C4-2B (cell line): Measurements from ENCODE around the gene HS3ST5.

Source experiments
- H3K27ac ChIP-seq: fragments of 450-650 bp; 2 replicates; pipeline ENCODE4 v1.5.1; 2017
- CTCF ChIP-seq: fragments of 450-650 bp; conservative IDR thresholded peaks from 2 replicates; pipeline ENCODE4 v1.5.1; 2017; ENCODE audit warnings: mild to moderate bottlenecking
- ZFX ChIP-seq: fragments of 450-650 bp; IDR thresholded peaks from 2 replicates; pipeline ENCODE4 v1.6.1; 2017

Gene HS3ST5

GRCh38 chr6:114367315-114367961, 24.6 kb upstream of the HS3ST5 start:
- TF ChIP-seq CTCF, result no peak
- no peak for TF ChIP-seq ZFX
- no peak overlapping the region for H3K27ac ChIP-seq

- H3K27ac ChIP-seq, result no peak overlapping the region
- no peak for TF ChIP-seq CTCF
- no peak for TF ChIP-seq ZFX
Measured at GRCh38 chr6:114366899-114367298, 24.1 kb upstream of the HS3ST5 start.

GRCh38 chr6:114364301-114364700, 21.5 kb upstream of the HS3ST5 start:
- no peak for TF ChIP-seq CTCF
- no peak for TF ChIP-seq ZFX
- H3K27ac ChIP-seq, result no peak overlapping the region

- TF ChIP-seq CTCF (no peak), ZFX (no peak)
- no peak overlapping the region for H3K27ac ChIP-seq
Measured at GRCh38 chr6:114362957-114363356, 20.1 kb upstream of the HS3ST5 start.

GRCh38 chr6:114362396-114362795, 19.6 kb upstream of the HS3ST5 start:
- no peak overlapping the region for H3K27ac ChIP-seq
- no peak for TF ChIP-seq ZFX
- no peak for TF ChIP-seq CTCF

GRCh38 chr6:114361036-114361435, 18.2 kb upstream of the HS3ST5 start:
- no peak overlapping the region for H3K27ac ChIP-seq

GRCh38 chr6:114355300-114355699, 12.5 kb upstream of the HS3ST5 start:
- H3K27ac ChIP-seq, result no peak overlapping the region
- TF ChIP-seq ZFX (no peak), CTCF (no peak)

More at GRCh38 chr6:114361036-114361435, 18.2 kb upstream of the HS3ST5 start:
- TF ChIP-seq CTCF, result no peak
- no peak for TF ChIP-seq ZFX
